PFSK-1 (cell line): ENCODE measurements around the gene CPSF4L.

Experiments used
- SIN3A ChIP-seq: IDR thresholded peaks from 2 replicates; pipeline ENCODE4 v1.6.1; 2012; ENCODE audit warnings: mild to moderate bottlenecking, low read length, moderate library complexity, borderline replicate concordance; ENCODE audit not compliant: insufficient read depth
- TAF1 ChIP-seq: IDR thresholded peaks from 2 replicates; pipeline ENCODE4 v1.6.1; 2012; ENCODE audit warnings: low read length, control low read depth, borderline replicate concordance; ENCODE audit not compliant: insufficient read depth

GRCh38 chr17:73203788-73204479 lies 57.7 kb downstream of the CPSF4L start:
- TF ChIP-seq SIN3A = no peak
- TF ChIP-seq TAF1 = no peak
